HFF-Myc (cell line): ENCODE measurements around the gene IPO11.
A peak's percentile ranks its signal among the peaks of the same experiment; 100 is the strongest.

ENCODE experiments used
- DNase-seq: peaks from one replicate; pipeline ENCODE4 v3.0.0-alpha.2; 2011; ENCODE audit warnings: low read depth; ENCODE audit errors: extremely low read depth
- H3K4me3 ChIP-seq: replicated peaks from 2 replicates; pipeline ENCODE4 v1.5.1; 2011; ENCODE audit warnings: low read depth, mild to moderate bottlenecking, control low read depth, low read length
- CTCF ChIP-seq: IDR thresholded peaks from 2 replicates; pipeline ENCODE4 v1.5.1; 2012; ENCODE audit warnings: mild to moderate bottlenecking, low read depth, low read length, control low read depth; ENCODE audit errors: missing control alignments

The IPO11 gene

GRCh38 chr5:62412549-62413329 is at the start of gene IPO11:
TSS of gene IPO11 (plus strand) at chr5:62412763. CDS start at chr5:62437280, 24,517 bp downstream.
- peak within 1 kb of the TSS; percentile 94 for H3K4me3 ChIP-seq
- no peak for TF ChIP-seq CTCF
- DNase-seq, result peak; percentile 98

DNA sequence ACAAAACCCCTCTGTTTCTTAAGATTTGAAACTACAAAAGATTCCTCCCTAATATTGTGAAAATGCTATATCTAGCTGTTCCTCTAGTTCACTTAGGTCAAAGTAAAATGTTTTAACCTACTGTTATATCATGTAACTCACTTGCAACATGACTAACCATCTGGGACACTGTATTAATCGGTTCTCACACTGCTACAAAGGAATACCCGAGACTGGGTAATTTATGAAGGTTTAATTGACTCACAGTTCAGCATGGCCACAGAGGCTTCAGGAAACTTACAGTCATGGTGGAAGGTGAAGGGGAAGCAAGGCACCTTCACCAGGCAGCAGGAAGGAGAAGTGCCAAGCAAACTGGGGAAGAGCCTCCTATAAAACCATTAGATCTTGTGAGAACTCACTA is 43.5 kb upstream of the IPO11 start:
- no peak overlapping the region for H3K4me3 ChIP-seq
- no peak for TF ChIP-seq CTCF
- no peak for DNase-seq

DNA sequence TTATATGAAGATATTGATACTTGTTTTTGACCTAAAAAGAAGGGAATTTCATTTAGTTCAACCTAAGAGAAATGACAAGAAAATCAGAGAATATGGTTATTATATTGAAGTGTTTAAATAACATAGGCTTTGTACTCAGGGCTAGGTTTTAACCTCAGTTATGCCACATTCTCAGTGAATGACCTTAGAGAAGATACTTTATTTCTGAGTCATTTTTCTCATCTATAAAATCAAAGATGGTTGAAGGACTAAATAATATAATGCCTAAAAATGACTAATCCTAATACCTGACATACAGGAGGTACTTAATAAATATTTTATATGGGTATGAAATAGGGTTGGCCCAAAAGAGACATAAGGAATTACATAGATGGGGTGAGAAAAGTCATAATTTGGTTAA is 41.2 kb upstream of the IPO11 start:
- H3K4me3 ChIP-seq, result no peak overlapping the region
- no peak for DNase-seq
- no peak for TF ChIP-seq CTCF

DNA sequence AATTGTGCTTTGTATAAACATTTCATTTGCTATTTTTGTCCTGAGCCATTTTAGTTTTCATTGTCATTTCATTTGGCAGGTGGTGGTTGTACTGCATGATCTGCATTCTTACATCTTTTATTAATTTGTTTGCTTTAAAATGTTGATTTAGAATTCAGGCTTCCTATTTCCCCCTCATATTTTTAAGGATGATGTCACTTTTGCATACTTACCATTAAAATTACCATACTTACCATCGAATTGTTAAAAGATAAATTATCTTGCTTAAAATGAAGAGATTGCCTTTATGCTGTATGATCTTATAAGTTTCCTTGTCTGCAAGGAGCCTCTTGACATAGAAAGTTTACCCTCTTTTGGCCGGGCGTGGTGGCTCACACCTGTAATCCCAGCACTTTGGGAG is 40.0 kb upstream of the IPO11 start:
- DNase-seq, result no peak
- no peak for TF ChIP-seq CTCF
- H3K4me3 ChIP-seq, result no peak overlapping the region

GRCh38 chr5:62373382-62373781 is 39.2 kb upstream of the IPO11 start:
- H3K4me3 ChIP-seq, result no peak overlapping the region
- DNase-seq, result no peak
- no peak for TF ChIP-seq CTCF

DNA sequence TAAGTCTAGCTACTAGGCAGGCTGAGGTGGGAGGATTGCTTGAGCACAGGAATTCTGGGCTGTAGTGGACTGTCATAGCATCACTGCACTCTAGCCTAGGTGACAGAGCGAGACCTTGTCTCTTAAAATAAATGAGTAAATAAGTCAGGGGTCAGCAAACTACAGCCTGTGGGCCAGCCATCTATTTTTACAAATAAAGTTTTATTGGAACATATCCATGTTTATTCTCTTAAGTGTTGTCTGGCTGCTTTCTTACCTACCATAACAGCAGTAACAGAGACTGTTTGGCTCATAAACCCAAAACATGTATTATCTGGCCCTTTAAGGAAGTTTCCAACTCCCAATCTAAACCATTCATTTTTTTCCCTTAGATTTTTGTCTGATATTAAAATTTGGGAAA is 38.5 kb upstream of the IPO11 start:
- no peak for TF ChIP-seq CTCF
- DNase-seq, result no peak
- no peak overlapping the region for H3K4me3 ChIP-seq

GRCh38 chr5:62375627-62376026 is 36.9 kb upstream of the IPO11 start:
- no peak overlapping the region for H3K4me3 ChIP-seq
- TF ChIP-seq CTCF, result no peak
- no peak for DNase-seq
